ENCODE measurements around the gene ZDHHC5.

Gene ZDHHC5

DNA sequence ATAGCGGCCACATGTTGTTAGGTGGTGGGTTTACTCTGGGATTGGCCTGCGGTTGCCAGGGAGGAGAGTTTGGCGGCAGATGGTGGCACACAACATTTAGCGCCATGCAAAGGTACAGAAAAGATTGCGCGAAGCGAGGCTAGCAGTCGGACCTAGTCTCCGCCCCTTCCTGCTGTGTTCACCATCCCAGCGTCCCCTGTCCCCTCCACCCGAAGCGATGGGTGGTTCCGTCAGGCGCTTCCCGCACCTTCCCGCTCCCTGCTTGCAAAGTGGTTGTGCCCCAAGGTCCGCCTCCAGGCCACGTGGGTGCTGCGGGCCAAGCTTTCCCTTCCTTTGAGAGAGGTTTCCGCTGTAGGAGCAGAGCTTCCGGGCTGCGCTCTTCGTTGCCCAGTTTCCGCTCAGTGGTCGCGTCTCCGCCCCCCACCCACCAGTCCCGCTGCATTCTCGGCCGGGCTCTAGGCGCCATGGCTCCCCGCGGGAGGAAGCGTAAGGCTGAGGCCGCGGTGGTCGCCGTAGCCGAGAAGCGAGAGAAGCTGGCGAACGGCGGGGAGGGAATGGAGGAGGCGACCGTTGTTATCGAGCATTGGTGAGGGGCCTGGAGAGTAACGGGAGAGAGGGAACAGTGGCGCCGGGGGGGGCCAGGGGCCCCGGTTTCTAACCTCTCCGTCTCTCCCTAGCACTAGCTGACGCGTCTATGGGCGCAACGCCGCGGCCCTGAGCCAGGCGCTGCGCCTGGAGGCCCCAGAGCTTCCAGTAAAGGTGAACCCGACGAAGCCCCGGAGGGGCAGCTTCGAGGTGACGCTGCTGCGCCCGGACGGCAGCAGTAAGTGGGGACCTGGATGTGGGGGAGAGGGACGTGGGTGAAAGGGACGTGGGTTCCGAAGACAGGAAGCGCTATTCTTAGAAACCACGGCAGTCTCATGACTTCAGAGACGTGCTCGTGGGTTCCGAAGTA, 73.5 kb downstream of the ZDHHC5 start, which contains the start of gene SELENOH (continued):
- no peak for TF ChIP-seq ZNF529 (tag by site-specific recombination; IDR thresholded peaks at IDR 0.05; ENCODE audit: insufficient replicate concordance)
- peak; percentile 64; the same call in 1 of the 2 replicates for TF ChIP-seq ZBTB20 (tag by site-specific recombination; IDR thresholded peaks at IDR 0.05)
- TF ChIP-seq ZNF561 (tag by site-specific recombination; IDR thresholded peaks at IDR 0.05; ENCODE audit: borderline replicate concordance), result peak; percentile 98
- no peak for TF ChIP-seq ZNF704 (tag by site-specific recombination; IDR thresholded peaks at IDR 0.05)
- no peak; the same call in 1 of the 2 replicates for TF ChIP-seq KLF10 (tag by site-specific recombination; IDR thresholded peaks at IDR 0.05)
- no peak for TF ChIP-seq ZNF132 (tag by site-specific recombination; IDR thresholded peaks at IDR 0.05; ENCODE audit: borderline replicate concordance)
- peak; percentile 93 for TF ChIP-seq ZFP69B (tag by site-specific recombination; IDR thresholded peaks at IDR 0.05)
- TF ChIP-seq, protein P1, sequence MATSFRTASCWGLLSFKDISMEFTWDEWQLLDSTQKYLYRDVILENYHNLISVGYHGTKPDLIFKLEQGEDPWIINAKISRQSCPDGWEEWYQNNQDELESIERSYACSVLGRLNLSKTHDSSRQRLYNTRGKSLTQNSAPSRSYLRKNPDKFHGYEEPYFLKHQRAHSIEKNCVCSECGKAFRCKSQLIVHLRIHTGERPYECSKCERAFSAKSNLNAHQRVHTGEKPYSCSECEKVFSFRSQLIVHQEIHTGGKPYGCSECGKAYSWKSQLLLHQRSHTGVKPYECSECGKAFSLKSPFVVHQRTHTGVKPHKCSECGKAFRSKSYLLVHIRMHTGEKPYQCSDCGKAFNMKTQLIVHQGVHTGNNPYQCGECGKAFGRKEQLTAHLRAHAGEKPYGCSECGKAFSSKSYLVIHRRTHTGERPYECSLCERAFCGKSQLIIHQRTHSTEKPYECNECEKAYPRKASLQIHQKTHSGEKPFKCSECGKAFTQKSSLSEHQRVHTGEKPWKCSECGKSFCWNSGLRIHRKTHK (tag by site-specific recombination; IDR thresholded peaks at IDR 0.05), result no peak
- no peak for TF ChIP-seq ZBTB49 (tag by site-specific recombination; IDR thresholded peaks at IDR 0.05; ENCODE audit: low read depth)
- TF ChIP-seq, protein P2, sequence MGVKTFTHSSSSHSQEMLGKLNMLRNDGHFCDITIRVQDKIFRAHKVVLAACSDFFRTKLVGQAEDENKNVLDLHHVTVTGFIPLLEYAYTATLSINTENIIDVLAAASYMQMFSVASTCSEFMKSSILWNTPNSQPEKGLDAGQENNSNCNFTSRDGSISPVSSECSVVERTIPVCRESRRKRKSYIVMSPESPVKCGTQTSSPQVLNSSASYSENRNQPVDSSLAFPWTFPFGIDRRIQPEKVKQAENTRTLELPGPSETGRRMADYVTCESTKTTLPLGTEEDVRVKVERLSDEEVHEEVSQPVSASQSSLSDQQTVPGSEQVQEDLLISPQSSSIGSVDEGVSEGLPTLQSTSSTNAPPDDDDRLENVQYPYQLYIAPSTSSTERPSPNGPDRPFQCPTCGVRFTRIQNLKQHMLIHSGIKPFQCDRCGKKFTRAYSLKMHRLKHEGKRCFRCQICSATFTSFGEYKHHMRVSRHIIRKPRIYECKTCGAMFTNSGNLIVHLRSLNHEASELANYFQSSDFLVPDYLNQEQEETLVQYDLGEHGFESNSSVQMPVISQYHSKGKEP (tag by site-specific recombination; IDR thresholded peaks at IDR 0.05), result 0 out of 2 replicates have a peak, but pooled peaks have one; percentile 53
- TF ChIP-seq, protein P3, sequence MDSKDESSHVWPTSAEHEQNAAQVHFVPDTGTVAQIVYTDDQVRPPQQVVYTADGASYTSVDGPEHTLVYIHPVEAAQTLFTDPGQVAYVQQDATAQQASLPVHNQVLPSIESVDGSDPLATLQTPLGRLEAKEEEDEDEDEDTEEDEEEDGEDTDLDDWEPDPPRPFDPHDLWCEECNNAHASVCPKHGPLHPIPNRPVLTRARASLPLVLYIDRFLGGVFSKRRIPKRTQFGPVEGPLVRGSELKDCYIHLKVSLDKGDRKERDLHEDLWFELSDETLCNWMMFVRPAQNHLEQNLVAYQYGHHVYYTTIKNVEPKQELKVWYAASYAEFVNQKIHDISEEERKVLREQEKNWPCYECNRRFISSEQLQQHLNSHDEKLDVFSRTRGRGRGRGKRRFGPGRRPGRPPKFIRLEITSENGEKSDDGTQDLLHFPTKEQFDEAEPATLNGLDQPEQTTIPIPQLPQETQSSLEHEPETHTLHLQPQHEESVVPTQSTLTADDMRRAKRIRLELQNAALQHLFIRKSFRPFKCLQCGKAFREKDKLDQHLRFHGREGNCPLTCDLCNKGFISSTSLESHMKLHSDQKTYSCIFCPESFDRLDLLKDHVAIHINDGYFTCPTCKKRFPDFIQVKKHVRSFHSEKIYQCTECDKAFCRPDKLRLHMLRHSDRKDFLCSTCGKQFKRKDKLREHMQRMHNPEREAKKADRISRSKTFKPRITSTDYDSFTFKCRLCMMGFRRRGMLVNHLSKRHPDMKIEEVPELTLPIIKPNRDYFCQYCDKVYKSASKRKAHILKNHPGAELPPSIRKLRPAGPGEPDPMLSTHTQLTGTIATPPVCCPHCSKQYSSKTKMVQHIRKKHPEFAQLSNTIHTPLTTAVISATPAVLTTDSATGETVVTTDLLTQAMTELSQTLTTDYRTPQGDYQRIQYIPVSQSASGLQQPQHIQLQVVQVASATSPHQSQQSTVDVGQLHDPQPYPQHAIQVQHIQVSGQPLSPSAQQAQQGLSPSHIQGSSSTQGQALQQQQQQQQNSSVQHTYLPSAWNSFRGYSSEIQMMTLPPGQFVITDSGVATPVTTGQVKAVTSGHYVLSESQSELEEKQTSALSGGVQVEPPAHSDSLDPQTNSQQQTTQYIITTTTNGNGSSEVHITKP (tag by site-specific recombination; IDR thresholded peaks at IDR 0.05), result peak; percentile 99
- peak; percentile 85 for TF ChIP-seq ZFHX2 (tag by site-specific recombination; conservative IDR thresholded peaks at IDR 0.05)
- no peak; the same call in 1 of the 2 replicates for TF ChIP-seq ZNF558 (tag by site-specific recombination; IDR thresholded peaks at IDR 0.05)
- TF ChIP-seq ZSCAN30 (tag by site-specific recombination; IDR thresholded peaks at IDR 0.05), result peak; percentile 97
- TF ChIP-seq ZNF791 (tag by site-specific recombination; IDR thresholded peaks at IDR 0.05), result no peak
- TF ChIP-seq KLF1 (tag by site-specific recombination; IDR thresholded peaks at IDR 0.05), result peak; percentile 68
- no peak for TF ChIP-seq ZNF521 (tag by site-specific recombination; IDR thresholded peaks at IDR 0.05)
- TF ChIP-seq ZNF510 (tag by site-specific recombination; IDR thresholded peaks at IDR 0.05; ENCODE audit: insufficient replicate concordance), result no peak
- no peak for TF ChIP-seq BCL11A (tag by site-specific recombination; IDR thresholded peaks at IDR 0.05; ENCODE audit: low read depth)
- no peak for TF ChIP-seq ZNF155 (tag by site-specific recombination; IDR thresholded peaks at IDR 0.05)
- no peak for TF ChIP-seq ZNF292 (tag by site-specific recombination; IDR thresholded peaks at IDR 0.05; ENCODE audit: borderline replicate concordance, low read depth)
- no peak for TF ChIP-seq ZNF792 (tag by site-specific recombination; IDR thresholded peaks at IDR 0.05)
- TF ChIP-seq, protein P4, sequence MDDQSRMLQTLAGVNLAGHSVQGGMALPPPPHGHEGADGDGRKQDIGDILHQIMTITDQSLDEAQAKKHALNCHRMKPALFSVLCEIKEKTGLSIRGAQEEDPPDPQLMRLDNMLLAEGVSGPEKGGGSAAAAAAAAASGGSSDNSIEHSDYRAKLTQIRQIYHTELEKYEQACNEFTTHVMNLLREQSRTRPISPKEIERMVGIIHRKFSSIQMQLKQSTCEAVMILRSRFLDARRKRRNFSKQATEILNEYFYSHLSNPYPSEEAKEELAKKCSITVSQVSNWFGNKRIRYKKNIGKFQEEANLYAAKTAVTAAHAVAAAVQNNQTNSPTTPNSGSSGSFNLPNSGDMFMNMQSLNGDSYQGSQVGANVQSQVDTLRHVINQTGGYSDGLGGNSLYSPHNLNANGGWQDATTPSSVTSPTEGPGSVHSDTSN (CRISPR knock-in tag; IDR thresholded peaks at IDR 0.05), result peak; percentile 85
- peak; percentile 91 for TF ChIP-seq ZFP37 (tag by site-specific recombination; IDR thresholded peaks at IDR 0.05)
- peak; percentile 75 for TF ChIP-seq ZBTB48 (tag by site-specific recombination; IDR thresholded peaks at IDR 0.05)
- no peak for TF ChIP-seq ZNF133 (tag by site-specific recombination; IDR thresholded peaks at IDR 0.05)
- no peak for TF ChIP-seq ZFP41 (tag by site-specific recombination; IDR thresholded peaks at IDR 0.05; ENCODE audit: borderline replicate concordance)

Data from HEK293 (cell line).